ENCODE data around the gene TLX2.

The TLX2 gene

DNA sequence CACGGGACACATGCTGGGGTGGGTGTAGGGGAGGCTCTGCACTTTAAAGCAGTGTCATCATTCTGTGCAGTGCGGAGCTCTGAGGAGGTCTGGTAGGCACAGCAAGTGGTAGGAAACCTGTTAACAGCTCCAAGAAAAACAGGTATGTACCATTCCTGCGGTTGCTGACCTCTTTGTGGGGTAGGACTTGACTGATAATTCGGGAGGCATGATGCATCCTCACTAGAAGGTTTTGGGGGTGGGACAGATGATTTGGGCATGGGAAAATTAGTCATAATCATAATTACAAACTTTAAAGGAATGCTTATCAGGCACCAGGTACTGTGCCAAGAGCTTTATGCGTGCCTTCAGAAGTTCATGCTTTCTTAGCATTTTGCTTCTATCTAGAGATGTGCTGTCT lies 50.0 kb downstream of the TLX2 start:
- peak; percentile 75 for DNase-seq (ENCODE audit: low read depth, low spot score)
- no peak overlapping the region for H3K4me3 ChIP-seq (ENCODE audit: low read depth, low read length)
- TF ChIP-seq, protein P1, sequence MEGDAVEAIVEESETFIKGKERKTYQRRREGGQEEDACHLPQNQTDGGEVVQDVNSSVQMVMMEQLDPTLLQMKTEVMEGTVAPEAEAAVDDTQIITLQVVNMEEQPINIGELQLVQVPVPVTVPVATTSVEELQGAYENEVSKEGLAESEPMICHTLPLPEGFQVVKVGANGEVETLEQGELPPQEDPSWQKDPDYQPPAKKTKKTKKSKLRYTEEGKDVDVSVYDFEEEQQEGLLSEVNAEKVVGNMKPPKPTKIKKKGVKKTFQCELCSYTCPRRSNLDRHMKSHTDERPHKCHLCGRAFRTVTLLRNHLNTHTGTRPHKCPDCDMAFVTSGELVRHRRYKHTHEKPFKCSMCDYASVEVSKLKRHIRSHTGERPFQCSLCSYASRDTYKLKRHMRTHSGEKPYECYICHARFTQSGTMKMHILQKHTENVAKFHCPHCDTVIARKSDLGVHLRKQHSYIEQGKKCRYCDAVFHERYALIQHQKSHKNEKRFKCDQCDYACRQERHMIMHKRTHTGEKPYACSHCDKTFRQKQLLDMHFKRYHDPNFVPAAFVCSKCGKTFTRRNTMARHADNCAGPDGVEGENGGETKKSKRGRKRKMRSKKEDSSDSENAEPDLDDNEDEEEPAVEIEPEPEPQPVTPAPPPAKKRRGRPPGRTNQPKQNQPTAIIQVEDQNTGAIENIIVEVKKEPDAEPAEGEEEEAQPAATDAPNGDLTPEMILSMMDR (IDR thresholded peaks at IDR 0.05; ENCODE audit: low read depth, low read length): no peak
- in situ Hi-C loops (cut with HindIII; ENCODE audit: low sequenced_read_pairs): no loop called here

DNA sequence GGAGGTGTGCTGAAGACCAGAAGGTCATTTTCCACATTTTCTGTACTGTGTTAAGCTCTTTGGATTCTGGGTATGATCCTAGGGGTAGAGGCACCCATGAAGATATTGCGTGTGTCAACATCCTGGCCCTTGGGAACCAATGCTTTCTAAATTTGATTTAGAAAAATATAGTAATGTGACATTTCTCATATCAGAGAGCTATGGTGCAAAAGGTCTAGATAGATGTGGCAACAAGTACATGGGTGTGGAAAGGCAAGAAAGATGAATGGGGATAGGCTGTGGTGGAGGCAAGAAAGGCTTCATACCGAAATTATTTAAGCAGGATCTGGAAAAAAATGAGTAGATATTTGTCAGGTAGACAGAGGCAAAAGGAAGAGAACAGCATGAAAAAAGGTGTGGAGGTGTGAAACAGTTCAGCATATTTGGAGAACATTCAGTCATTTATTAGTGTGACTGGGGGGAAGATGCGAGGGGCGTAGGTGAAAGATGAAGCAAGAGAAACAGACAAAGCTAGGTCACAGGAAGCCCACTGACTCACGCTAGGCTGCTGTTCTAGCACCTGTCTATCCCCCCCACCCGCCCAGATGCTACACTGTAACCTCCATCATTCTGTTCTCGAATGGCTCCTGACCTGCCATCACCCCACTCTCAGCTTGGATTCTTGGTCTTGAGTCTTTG lies 52.0 kb downstream of the TLX2 start:
- DNase-seq (ENCODE audit: low read depth, low spot score): no peak
- in situ Hi-C loops (cut with HindIII; ENCODE audit: low sequenced_read_pairs): no loop called here
- no peak overlapping the region for H3K4me3 ChIP-seq (ENCODE audit: low read depth, low read length)
- TF ChIP-seq, protein P1 (IDR thresholded peaks at IDR 0.05; ENCODE audit: low read depth, low read length): no peak

DNA sequence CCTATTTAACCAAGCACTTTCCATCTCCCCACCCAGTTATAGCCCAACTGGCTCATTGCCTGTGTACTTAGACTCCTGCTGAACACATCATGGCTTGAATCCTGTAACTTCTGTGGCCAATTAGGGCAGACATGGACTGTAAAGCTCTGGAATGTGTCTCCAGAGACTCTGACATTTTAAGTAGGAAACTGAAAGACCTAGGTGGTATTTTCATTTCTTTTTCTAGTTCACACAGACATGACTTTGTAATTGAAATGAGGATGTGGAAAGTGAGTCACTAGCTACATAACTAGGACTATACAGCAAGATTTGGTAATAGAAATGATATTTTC lies 52.5 kb downstream of the TLX2 start:
- in situ Hi-C loops (cut with HindIII; ENCODE audit: low sequenced_read_pairs): no loop called here

More for the DNA sequence above, 52.5 kb downstream of the TLX2 start:
- TF ChIP-seq, protein P1 (IDR thresholded peaks at IDR 0.05; ENCODE audit: low read depth, low read length): no peak
- no peak overlapping the region for H3K4me3 ChIP-seq (ENCODE audit: low read depth, low read length)
- DNase-seq (ENCODE audit: low read depth, low spot score): peak; percentile 95
